ENCODE data around the gene LSM3.

The LSM3 gene

GRCh38 chr3:14156843-14157561 lies 21.6 kb upstream of the LSM3 start:
- DNase-seq = no peak

- no peak for DNase-seq
Measured at GRCh38 chr3:14157951-14158350, 20.7 kb upstream of the LSM3 start.

GRCh38 chr3:14158370-14158769 lies 20.2 kb upstream of the LSM3 start:
- DNase-seq = no peak

GRCh38 chr3:14159426-14159825 lies 19.2 kb upstream of the LSM3 start:
- DNase-seq = no peak

- DNase-seq = no peak
Measured at GRCh38 chr3:14161282-14161681, 17.3 kb upstream of the LSM3 start.

- no peak for DNase-seq
Measured at GRCh38 chr3:14162178-14162577, 16.4 kb upstream of the LSM3 start.

GRCh38 chr3:14166877-14167603 lies 11.6 kb upstream of the LSM3 start:
- DNase-seq = no peak

GRCh38 chr3:14169435-14169834 lies 9.2 kb upstream of the LSM3 start:
- no peak for DNase-seq

- DNase-seq = no peak
Measured at GRCh38 chr3:14169871-14170270, 8.7 kb upstream of the LSM3 start.

GRCh38 chr3:14170531-14171159 lies 8.0 kb upstream of the LSM3 start:
- DNase-seq = no peak

- no peak for DNase-seq
Measured at GRCh38 chr3:14172496-14172895, 6.1 kb upstream of the LSM3 start.

- no peak for DNase-seq
Measured at GRCh38 chr3:14174483-14174882, 4.1 kb upstream of the LSM3 start.

GRCh38 chr3:14175383-14176037 lies 3.1 kb upstream of the LSM3 start:
- no peak for DNase-seq

GRCh38 chr3:14177580-14178246 lies 904 bp upstream of the LSM3 start:
- peak in 5 of 58 donors; percentile 36 to 58 (median 42) for DNase-seq

- no peak for DNase-seq
Measured at GRCh38 chr3:14179114-14179465, 473 bp downstream of the LSM3 start.

GRCh38 chr3:14179795-14180194 lies 1.2 kb downstream of the LSM3 start:
- no peak for DNase-seq

GRCh38 chr3:14181253-14181652 lies 2.6 kb downstream of the LSM3 start:
- DNase-seq = no peak

GRCh38 chr3:14183015-14183577 lies 4.5 kb downstream of the LSM3 start:
- no peak for DNase-seq

- no peak for DNase-seq
Measured at GRCh38 chr3:14186854-14187458, 8.3 kb downstream of the LSM3 start.

- DNase-seq = no peak
Measured at GRCh38 chr3:14188041-14188754, 9.6 kb downstream of the LSM3 start.

Data from anterior cingulate cortex (tissue), 58 donors.